Measurements from ENCODE around the gene URB1. TPM values are rescaled to one million over a fixed set of nuclear protein-coding genes. Genes with fewer than 3 reads are reported as not detected.

URB1 gene
- total RNA-seq, 2 donors from 2014 or later = 33.4 to 41.4 TPM

- no peaks in the 10 kb centered on the region for H3K36me3 ChIP-seq
- H3K9me3 ChIP-seq = no peaks in the 10 kb centered on the region
- peak overlapping the region; percentile 98 for H3K27ac ChIP-seq
- no peaks in the 10 kb centered on the region for H3K27me3 ChIP-seq (replicated peaks; ENCODE audit: insufficient read depth)
- TF ChIP-seq POLR2AphosphoS5 (IDR thresholded peaks at IDR 0.05) (no peak), CTCF (IDR thresholded peaks at IDR 0.05) (peak in 2 of 4 experiments; percentile 53 to 62)
- intact Hi-C loops (cut with DNase I) = loop anchor here (5.0 kb wide), 2 partner anchors 48 to 153 kb away; no protein-coding TSS in a partner anchor
- WGBS = 23% methylated on average over 8 of the region's 8 CpGs
- peaks cover 24% of the 10 kb centered on the region for H3K4me1 ChIP-seq (replicated peaks)
- H3K4me3 ChIP-seq = peak overlapping the region; percentile 62 to 75
- no peak for DNase-seq (ENCODE audit: low spot score)
These were observed 22.0 kb upstream of the URB1 start for GRCh38 chr21:32414579-32415358.

- Histone ChIP-seq H3K4me1 (replicated peaks) (peaks cover 24% of the 10 kb centered on the region), H3K27me3 (replicated peaks; ENCODE audit: insufficient read depth) (no peaks in the 10 kb centered on the region), H3K4me3 (peak overlapping the region; percentile 62 to 75), H3K9me3 (no peaks in the 10 kb centered on the region), H3K27ac (peak overlapping the region; percentile 98), H3K36me3 (no peaks in the 10 kb centered on the region)
- TF ChIP-seq CTCF (IDR thresholded peaks at IDR 0.05) = no peak
- TF ChIP-seq POLR2AphosphoS5 (IDR thresholded peaks at IDR 0.05) = no peak
- TF ChIP-seq POLR2A (IDR thresholded peaks at IDR 0.05) = no peak
- intact Hi-C loops (cut with DNase I) = loop anchor here (2.0 to 5.0 kb wide), 3 partner anchors 48 to 153 kb away; no protein-coding TSS in a partner anchor
- peak; percentile 39 for DNase-seq (ENCODE audit: low spot score)
- WGBS = 23% methylated on average over 7 of the region's 7 CpGs
These were observed 21.1 kb upstream of the URB1 start for GRCh38 chr21:32413697-32414578.

- Histone ChIP-seq H3K9me3 (no peaks in the 10 kb centered on the region), H3K36me3 (no peaks in the 10 kb centered on the region), H3K4me3 (peak overlapping the region; percentile 62 to 75), H3K27me3 (replicated peaks; ENCODE audit: insufficient read depth) (no peaks in the 10 kb centered on the region), H3K27ac (peak overlapping the region; percentile 98), H3K4me1 (replicated peaks) (peaks cover 19% of the 10 kb centered on the region)
- intact Hi-C loops (cut with DNase I) = loop anchor here (2.0 to 5.0 kb wide), 3 partner anchors 49 to 154 kb away; no protein-coding TSS in a partner anchor
- peak; percentile 63 for DNase-seq (ENCODE audit: low spot score)
- TF ChIP-seq CTCF (IDR thresholded peaks at IDR 0.05) = no peak
- peak; percentile 62 for TF ChIP-seq POLR2AphosphoS5 (IDR thresholded peaks at IDR 0.05)
- no peak for TF ChIP-seq POLR2A (IDR thresholded peaks at IDR 0.05)
- 6% methylated on average over 32 of the region's 32 CpGs for WGBS
These were observed 20.2 kb upstream of the URB1 start for GRCh38 chr21:32413015-32413504.

GRCh38 chr21:32412162-32413014, 19.6 kb upstream of the URB1 start, which contains the start of gene EVA1C:
Gene EVA1C (plus strand): TSS chr21:32412706. CDS start chr21:32412854, 148 bp downstream.
- TF ChIP-seq CTCF (IDR thresholded peaks at IDR 0.05) = peak; percentile 14 to 73 (median 44)
- TF ChIP-seq POLR2A (IDR thresholded peaks at IDR 0.05) = peak; percentile 51
- no peak for TF ChIP-seq POLR2AphosphoS5 (IDR thresholded peaks at IDR 0.05)
- Histone ChIP-seq H3K27ac (peak within 1 kb of the TSS; percentile 98), H3K27me3 (replicated peaks; ENCODE audit: insufficient read depth) (no peaks in the 10 kb centered on the region), H3K36me3 (no peaks in the 10 kb centered on the region), H3K4me3 (peak within 1 kb of the TSS; percentile 62 to 75), H3K9me3 (no peaks in the 10 kb centered on the region), H3K4me1 (replicated peaks) (peaks cover 15% of the 10 kb centered on the region)
- WGBS = under 1% methylated on average over 66 of the region's 104 CpGs
- intact Hi-C loops (cut with DNase I) = loop anchor here (2.0 to 5.0 kb wide), 3 partner anchors 50 to 155 kb away; no protein-coding TSS in a partner anchor
- peak; percentile 64 for DNase-seq (ENCODE audit: low spot score)
